Neuronal stem cell (in vitro differentiated cells): ENCODE measurements around the gene UBE2E1.
A peak's percentile ranks its signal among the peaks of the same experiment; 100 is the strongest.

Experiments
- DNase-seq: peaks from one replicate; pipeline ENCODE4 v3.0.0-alpha.2; 2013; ENCODE audit warnings: low spot score
- H2AFZ ChIP-seq: one replicate; pipeline ENCODE4 v1.6.1; 2013; ENCODE audit warnings: mild to moderate bottlenecking, low read length, inconsistent platforms
- H2AK5ac ChIP-seq: 2 replicates; pipeline ENCODE4 v1.6.1; 2013; ENCODE audit warnings: low read depth, mild to moderate bottlenecking, inconsistent platforms, low read length, moderate library complexity, mixed read lengths
- H2BK120ac ChIP-seq: 2 replicates; pipeline ENCODE4 v1.6.1; 2013; ENCODE audit warnings: low read depth, mild to moderate bottlenecking, inconsistent platforms, low read length, moderate library complexity, mixed read lengths
- H2BK12ac ChIP-seq: one replicate; pipeline ENCODE4 v1.6.1; 2013; ENCODE audit warnings: low read length, inconsistent platforms
- H2BK15ac ChIP-seq: 2 replicates; pipeline ENCODE4 v1.6.1; 2013; ENCODE audit warnings: mild to moderate bottlenecking, low read length, inconsistent platforms, mixed read lengths
- H2BK5ac ChIP-seq: one replicate; pipeline ENCODE4 v1.6.1; 2013; ENCODE audit warnings: inconsistent platforms, mild to moderate bottlenecking, low read length, moderate library complexity
- H3K14ac ChIP-seq: one replicate; pipeline ENCODE4 v1.6.1; 2013; ENCODE audit warnings: low read length, inconsistent platforms
- H3K18ac ChIP-seq: 2 replicates; pipeline ENCODE4 v1.6.1; 2013; ENCODE audit warnings: low read length, inconsistent platforms
- H3K23ac ChIP-seq: 2 replicates; pipeline ENCODE4 v1.6.1; 2013; ENCODE audit warnings: low read depth, mild to moderate bottlenecking, mixed read lengths, low read length, inconsistent platforms; ENCODE audit not compliant: poor library complexity
- H3K27ac ChIP-seq: replicated peaks from 3 replicates; pipeline ENCODE4 v1.5.1; 2013; ENCODE audit warnings: low read length, inconsistent platforms
- H3K27me3 ChIP-seq, 3 experiments: 2 replicates each; pipeline ENCODE4 v1.6.1; 2013; ENCODE audit warnings: low read length in 3 of 3, mild to moderate bottlenecking in 2 of 3, inconsistent platforms in 1 of 3, low read depth in 1 of 3, mixed read lengths in 1 of 3, moderate library complexity in 1 of 3; ENCODE audit not compliant: control insufficient read depth in 3 of 3, insufficient read depth in 3 of 3
- H3K36me3 ChIP-seq, 2 donors: replicated peaks in 1 of 2; 2 replicates each; pipeline ENCODE4 v1.6.1; 2013; ENCODE audit warnings: low read length in 2 of 2; ENCODE audit not compliant: control insufficient read depth in 2 of 2, insufficient read depth in 2 of 2
- H3K4ac ChIP-seq: 2 replicates; pipeline ENCODE4 v1.6.1; 2013; ENCODE audit warnings: inconsistent platforms, mild to moderate bottlenecking, low read length, moderate library complexity
- H3K4me1 ChIP-seq, 2 donors: 1 replicate in 1 of 2; 2 replicates in 1 of 2; pipeline ENCODE4 v1.6.1; 2013; ENCODE audit warnings: low read length in 2 of 2, low read depth in 1 of 2; ENCODE audit not compliant: control insufficient read depth in 2 of 2, insufficient read depth in 1 of 2
- H3K4me2 ChIP-seq: one replicate; pipeline ENCODE4 v1.6.1; 2013; ENCODE audit warnings: mild to moderate bottlenecking, low read length, inconsistent platforms; ENCODE audit not compliant: insufficient read depth, poor library complexity, severe bottlenecking
- H3K4me3 ChIP-seq, 2 donors: 2 replicates each; pipeline ENCODE4 v1.5.1; 2013; ENCODE audit warnings: low read length in 2 of 2, mild to moderate bottlenecking in 2 of 2, inconsistent platforms in 1 of 2, moderate library complexity in 1 of 2
- H3K79me1 ChIP-seq: one replicate; pipeline ENCODE4 v1.6.1; 2013; ENCODE audit warnings: low read depth, mild to moderate bottlenecking, inconsistent platforms, low read length, moderate library complexity
- H3K9ac ChIP-seq: one replicate; pipeline ENCODE4 v1.6.1; 2013; ENCODE audit warnings: mild to moderate bottlenecking, low read depth, low read length, inconsistent platforms; ENCODE audit not compliant: poor library complexity
- H3K9me3 ChIP-seq, 2 donors: replicated peaks in 1 of 2; 2 replicates each; pipeline versions ENCODE3 to v1.6.1; 2013; ENCODE audit warnings: low read length in 2 of 2, mild to moderate bottlenecking in 2 of 2, inconsistent platforms in 1 of 2, low read depth in 1 of 2, mixed read lengths in 1 of 2, moderate library complexity in 1 of 2; ENCODE audit not compliant: control insufficient read depth in 2 of 2, insufficient read depth in 1 of 2
- H4K8ac ChIP-seq: one replicate; pipeline ENCODE4 v1.6.1; 2013; ENCODE audit warnings: low read depth, mild to moderate bottlenecking, inconsistent platforms, low read length, moderate library complexity
- H4K91ac ChIP-seq: one replicate; pipeline ENCODE4 v1.6.1; 2013; ENCODE audit warnings: low read length, low read depth, mild to moderate bottlenecking, inconsistent platforms; ENCODE audit not compliant: poor library complexity
- WGBS, 2 donors: extraction: QIAGEN DNeasy Blood & Tissue Kit; methylation state at CpG; one replicate each; pipeline ENCODE4 v1.1.7; 2013; ENCODE audit warnings: missing lambda C conversion rate in 2 of 2, mixed read lengths in 1 of 2; ENCODE audit not compliant: insufficient read length in 2 of 2, insufficient replicate concordance in 1 of 2; ENCODE audit errors: extremely low coverage in 2 of 2; 5-methylcytosine and 5-hydroxymethylcytosine counted together

UBE2E1 gene

DNA sequence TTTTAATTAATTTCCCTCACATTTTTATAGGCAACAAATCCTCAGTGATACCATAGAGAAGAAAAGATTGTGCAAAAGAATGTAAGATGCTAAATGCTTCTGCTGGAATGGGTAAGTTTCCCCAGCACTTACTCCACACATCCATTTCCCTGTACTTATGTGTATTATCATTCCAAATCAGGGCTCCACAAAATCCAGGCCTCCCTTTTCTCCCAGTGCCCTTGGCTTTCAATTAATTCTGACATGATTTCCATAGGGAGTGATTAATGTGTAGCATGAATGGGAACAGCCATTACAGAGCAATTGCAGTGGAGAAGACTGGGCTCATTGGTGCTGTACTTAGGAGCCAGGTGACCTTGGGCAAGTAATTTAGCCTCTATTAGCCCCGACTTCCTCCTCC is 41.3 kb upstream of the UBE2E1 start:
- H2BK120ac ChIP-seq: no peak overlapping the region
- no peaks in the 10 kb centered on the region for H3K27me3 ChIP-seq
- no peak for DNase-seq
- no peaks in the 10 kb centered on the region for H3K9me3 ChIP-seq
- no peak overlapping the region for H2AFZ ChIP-seq
- H2BK12ac ChIP-seq: no peak overlapping the region
- no peak overlapping the region for H2AK5ac ChIP-seq
- no peak overlapping the region for H3K27ac ChIP-seq
- no peak overlapping the region for H3K23ac ChIP-seq
- no peak overlapping the region for H3K18ac ChIP-seq
- H3K4me3 ChIP-seq: no peak overlapping the region
- no peak overlapping the region for H4K91ac ChIP-seq
- no peak overlapping the region for H3K4ac ChIP-seq
- H3K9ac ChIP-seq: no peak overlapping the region
- H2BK15ac ChIP-seq: no peak overlapping the region
- H4K8ac ChIP-seq: no peak overlapping the region
- H3K4me2 ChIP-seq: no peak overlapping the region
- no peak overlapping the region for H3K14ac ChIP-seq
- no CpG with 5 or more reads among the region's 1 CpG for WGBS, 2 donors
- H3K4me1 ChIP-seq: peaks cover 8 to 11% of the 10 kb centered on the region in 2 donors
- H2BK5ac ChIP-seq: no peak overlapping the region
- no peaks in the 10 kb centered on the region for H3K36me3 ChIP-seq
- no peaks in the 10 kb centered on the region for H3K79me1 ChIP-seq

GRCh38 chr3:23767546-23767945 is 38.2 kb upstream of the UBE2E1 start:
- H3K27me3 ChIP-seq: no peaks in the 10 kb centered on the region
- H3K4ac ChIP-seq: no peak overlapping the region
- H3K18ac ChIP-seq: no peak overlapping the region
- H3K23ac ChIP-seq: no peak overlapping the region
- no peak overlapping the region for H2BK120ac ChIP-seq
- no peaks in the 10 kb centered on the region for H3K9me3 ChIP-seq
- no peaks in the 10 kb centered on the region for H3K36me3 ChIP-seq
- no peak overlapping the region for H3K4me3 ChIP-seq
- H3K27ac ChIP-seq: no peak overlapping the region
- no peak overlapping the region for H3K4me2 ChIP-seq
- H3K9ac ChIP-seq: no peak overlapping the region
- H2BK5ac ChIP-seq: no peak overlapping the region
- H2BK12ac ChIP-seq: no peak overlapping the region
- no peak overlapping the region for H4K8ac ChIP-seq
- H2AK5ac ChIP-seq: no peak overlapping the region
- H3K4me1 ChIP-seq: peaks cover 0 to 4% of the 10 kb centered on the region in 2 donors
- H3K14ac ChIP-seq: no peak overlapping the region
- H3K79me1 ChIP-seq: no peaks in the 10 kb centered on the region
- no peak overlapping the region for H2AFZ ChIP-seq
- H4K91ac ChIP-seq: no peak overlapping the region
- DNase-seq: no peak
- no CpG with 5 or more reads among the region's 2 CpGs for WGBS, 2 donors
- H2BK15ac ChIP-seq: no peak overlapping the region

GRCh38 chr3:23775254-23775909 is 30.4 kb upstream of the UBE2E1 start:
- H2BK120ac ChIP-seq: no peak overlapping the region
- 100% methylated on average over 2 of the region's 13 CpGs; no CpG with 5 or more reads in 1 of the 2 donors for WGBS, 2 donors
- H4K8ac ChIP-seq: no peak overlapping the region
- H2BK12ac ChIP-seq: no peak overlapping the region
- no peak overlapping the region for H3K4me2 ChIP-seq
- no peaks in the 10 kb centered on the region for H3K36me3 ChIP-seq
- no peak overlapping the region for H2AK5ac ChIP-seq
- no peak overlapping the region for H2BK15ac ChIP-seq
- no peak overlapping the region for H3K14ac ChIP-seq
- H3K9ac ChIP-seq: no peak overlapping the region
- no peak overlapping the region for H3K4ac ChIP-seq
- no peak overlapping the region for H3K18ac ChIP-seq
- H3K27me3 ChIP-seq: no peaks in the 10 kb centered on the region
- DNase-seq: no peak
- no peak overlapping the region for H3K23ac ChIP-seq
- H4K91ac ChIP-seq: no peak overlapping the region
- H2AFZ ChIP-seq: no peak overlapping the region
- H3K27ac ChIP-seq: no peak overlapping the region
- H3K4me1 ChIP-seq: peaks cover 6 to 11% of the 10 kb centered on the region in 2 donors
- no peaks in the 10 kb centered on the region for H3K9me3 ChIP-seq
- H3K79me1 ChIP-seq: no peaks in the 10 kb centered on the region
- H2BK5ac ChIP-seq: no peak overlapping the region
- H3K4me3 ChIP-seq: no peak overlapping the region

GRCh38 chr3:23776352-23776891 is 29.3 kb upstream of the UBE2E1 start:
- Histone ChIP-seq H3K4ac (no peak overlapping the region), H3K23ac (peak overlapping the region; percentile 11), H3K4me3 (no peak overlapping the region), H4K8ac (no peak overlapping the region), H2BK120ac (peak overlapping the region; percentile 29), H2AK5ac (peak overlapping the region; percentile 77), H2BK15ac (peak overlapping the region; percentile 71), H3K4me2 (no peak overlapping the region), H3K9ac (peak overlapping the region; percentile 9), H4K91ac (peak overlapping the region; percentile 19), H3K36me3 (no peaks in the 10 kb centered on the region), H3K4me1 (peaks cover 6 to 11% of the 10 kb centered on the region in 2 donors), H3K18ac (peak overlapping the region; percentile 82), H3K79me1 (no peaks in the 10 kb centered on the region), H2BK12ac (no peak overlapping the region), H3K27ac (no peak overlapping the region), H2BK5ac (peak overlapping the region; percentile 91), H3K14ac (no peak overlapping the region), H3K9me3 (no peaks in the 10 kb centered on the region), H2AFZ (peak overlapping the region; percentile 84), H3K27me3 (no peaks in the 10 kb centered on the region)
- DNase-seq: no peak
- WGBS, 2 donors: no CpG with 5 or more reads among the region's 6 CpGs
